ENCODE data around the gene CLK4.

CLK4 gene

DNA sequence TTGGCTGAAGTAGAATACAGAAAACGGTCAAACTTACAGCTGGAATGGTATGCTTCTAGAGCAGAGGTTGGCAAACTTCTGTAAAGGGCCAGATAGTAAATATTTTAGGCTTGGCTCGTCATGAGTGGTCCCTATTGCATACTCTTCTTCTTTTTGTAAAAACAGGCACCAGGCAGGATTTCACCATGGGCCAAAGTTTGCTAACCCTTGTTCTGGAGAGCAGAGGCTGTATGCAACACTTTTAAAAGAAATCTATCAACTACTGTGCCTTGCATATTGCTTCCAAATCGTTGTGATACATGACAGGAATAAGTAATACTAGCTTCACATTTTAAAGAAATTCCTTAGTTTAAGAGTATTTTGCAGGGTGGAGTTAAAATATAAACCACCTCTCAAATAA, 21.1 kb downstream of the CLK4 start:
- no peak for TF ChIP-seq CTCF (IDR thresholded peaks at IDR 0.05)
- Mint-ChIP-seq H3K4me1 (no peaks in the 10 kb centered on the region), H3K9me3 (peaks cover 44% of the 10 kb centered on the region), H3K36me3 (ENCODE audit: low read depth) (peaks cover 93% of the 10 kb centered on the region), H3K27ac (no peak overlapping the region), H3K27me3 (ENCODE audit: low read depth, poor library complexity) (peaks cover 9% of the 10 kb centered on the region), H3K4me3 (no peak overlapping the region)
- no peak for DNase-seq

DNA sequence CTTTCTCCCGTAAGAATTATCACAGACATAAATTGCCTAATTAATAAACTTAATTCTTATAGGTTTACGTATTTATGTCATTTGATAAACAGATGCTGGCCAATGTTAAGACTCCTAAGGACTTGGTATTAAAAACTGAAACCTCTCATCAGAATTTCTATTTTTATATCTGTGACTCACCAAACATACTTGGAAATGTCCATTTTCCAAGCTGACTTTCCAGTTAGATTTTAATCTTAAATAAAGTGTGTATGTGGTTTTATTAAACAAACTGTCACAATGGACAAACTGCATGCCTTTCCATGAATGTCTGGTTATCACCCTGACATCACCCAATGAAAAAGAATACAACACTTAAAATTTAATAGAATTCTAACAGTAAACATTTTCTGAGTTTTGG, 24.1 kb downstream of the CLK4 start:
- H3K27me3 Mint-ChIP-seq (ENCODE audit: low read depth, poor library complexity) = peaks cover 7% of the 10 kb centered on the region
- H3K4me3 Mint-ChIP-seq = no peak overlapping the region
- no peak for DNase-seq
- no peak for TF ChIP-seq CTCF (IDR thresholded peaks at IDR 0.05)
- H3K27ac Mint-ChIP-seq = no peak overlapping the region
- peaks cover 99% of the 10 kb centered on the region for H3K36me3 Mint-ChIP-seq (ENCODE audit: low read depth)
- peaks cover 46% of the 10 kb centered on the region for H3K9me3 Mint-ChIP-seq
- H3K4me1 Mint-ChIP-seq = no peaks in the 10 kb centered on the region

DNA sequence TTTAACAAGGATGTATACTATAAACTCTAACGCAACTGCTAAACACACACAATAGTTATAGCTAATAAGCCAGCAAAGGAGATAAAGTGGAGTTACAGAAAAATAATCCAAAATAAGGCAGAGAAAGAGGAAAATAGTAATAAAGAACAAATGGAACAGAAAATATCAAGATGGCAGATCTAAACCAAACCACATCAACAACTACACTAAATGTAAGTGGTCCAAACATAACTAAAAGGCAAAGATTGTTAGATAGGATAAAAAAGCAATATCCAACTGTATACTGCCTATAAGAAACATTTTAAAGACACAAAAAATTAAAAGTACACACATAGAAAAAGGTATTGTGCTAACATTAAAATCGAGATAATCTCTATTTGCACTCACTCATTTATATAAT, 31.1 kb downstream of the CLK4 start:
- H3K9me3 Mint-ChIP-seq = peaks cover 51% of the 10 kb centered on the region
- peaks cover 15% of the 10 kb centered on the region for H3K27me3 Mint-ChIP-seq (ENCODE audit: low read depth, poor library complexity)
- no peak overlapping the region for H3K27ac Mint-ChIP-seq
- H3K4me3 Mint-ChIP-seq = no peak overlapping the region
- no peak for TF ChIP-seq CTCF (IDR thresholded peaks at IDR 0.05)
- peaks cover 12% of the 10 kb centered on the region for H3K4me1 Mint-ChIP-seq
- DNase-seq = no peak
- H3K36me3 Mint-ChIP-seq (ENCODE audit: low read depth) = peaks cover 76% of the 10 kb centered on the region

DNA sequence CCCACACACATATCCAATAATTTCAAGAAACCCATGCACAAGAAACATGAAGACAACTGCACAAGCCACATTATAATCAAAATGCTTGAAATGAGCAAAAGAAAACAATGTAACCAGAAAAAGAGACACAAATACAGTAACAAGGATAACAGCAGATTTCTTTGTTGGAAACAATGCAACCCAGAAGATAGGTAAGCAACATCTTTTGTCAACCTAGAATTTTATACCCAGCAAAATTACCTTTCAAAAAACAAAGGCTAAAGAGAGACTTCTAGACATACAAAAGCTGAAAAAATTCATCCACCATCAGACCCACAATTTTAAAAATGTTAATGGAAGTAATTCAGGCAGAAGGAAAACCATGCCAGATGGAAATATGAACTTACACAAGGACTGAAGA, 31.7 kb downstream of the CLK4 start:
- Mint-ChIP-seq H3K4me1 (peaks cover 16% of the 10 kb centered on the region), H3K9me3 (peaks cover 51% of the 10 kb centered on the region), H3K36me3 (ENCODE audit: low read depth) (peaks cover 70% of the 10 kb centered on the region), H3K27me3 (ENCODE audit: low read depth, poor library complexity) (peaks cover 17% of the 10 kb centered on the region), H3K4me3 (no peak overlapping the region), H3K27ac (no peak overlapping the region)
- no peak for DNase-seq
- TF ChIP-seq CTCF (IDR thresholded peaks at IDR 0.05) = no peak

DNA sequence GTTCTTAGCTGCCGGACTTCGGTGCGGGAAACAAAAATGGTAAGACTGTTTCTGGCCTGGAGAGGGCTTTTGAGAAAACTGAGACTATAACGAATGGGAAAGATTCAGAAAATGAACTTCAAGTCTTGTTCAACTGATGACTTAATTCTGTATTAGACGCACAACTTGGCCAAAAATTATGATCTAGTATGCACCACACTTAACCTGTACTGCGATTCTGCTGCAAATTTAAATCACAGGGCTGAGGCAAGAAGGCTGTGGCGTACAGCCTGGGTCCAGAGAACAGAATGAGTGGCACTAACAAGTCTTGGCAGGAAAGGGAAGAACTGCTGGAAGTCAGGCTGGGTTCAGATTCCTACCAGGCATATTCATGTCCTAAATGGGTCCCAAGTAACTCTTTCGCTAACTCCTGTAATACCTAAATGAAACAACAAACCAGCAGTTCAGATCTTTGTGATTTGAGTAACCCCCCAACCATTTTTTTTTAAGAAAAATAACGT, 35.9 kb downstream of the CLK4 start:
- DNase-seq = no peak
- H3K27me3 Mint-ChIP-seq (ENCODE audit: low read depth, poor library complexity) = peaks cover 51% of the 10 kb centered on the region
- H3K27ac Mint-ChIP-seq = no peak overlapping the region
- H3K9me3 Mint-ChIP-seq = peaks cover 28% of the 10 kb centered on the region
- H3K4me1 Mint-ChIP-seq = peaks cover 47% of the 10 kb centered on the region
- peaks cover 33% of the 10 kb centered on the region for H3K36me3 Mint-ChIP-seq (ENCODE audit: low read depth)
- no peak for TF ChIP-seq CTCF (IDR thresholded peaks at IDR 0.05)
- H3K4me3 Mint-ChIP-seq = peak overlapping the region; percentile 88

DNA sequence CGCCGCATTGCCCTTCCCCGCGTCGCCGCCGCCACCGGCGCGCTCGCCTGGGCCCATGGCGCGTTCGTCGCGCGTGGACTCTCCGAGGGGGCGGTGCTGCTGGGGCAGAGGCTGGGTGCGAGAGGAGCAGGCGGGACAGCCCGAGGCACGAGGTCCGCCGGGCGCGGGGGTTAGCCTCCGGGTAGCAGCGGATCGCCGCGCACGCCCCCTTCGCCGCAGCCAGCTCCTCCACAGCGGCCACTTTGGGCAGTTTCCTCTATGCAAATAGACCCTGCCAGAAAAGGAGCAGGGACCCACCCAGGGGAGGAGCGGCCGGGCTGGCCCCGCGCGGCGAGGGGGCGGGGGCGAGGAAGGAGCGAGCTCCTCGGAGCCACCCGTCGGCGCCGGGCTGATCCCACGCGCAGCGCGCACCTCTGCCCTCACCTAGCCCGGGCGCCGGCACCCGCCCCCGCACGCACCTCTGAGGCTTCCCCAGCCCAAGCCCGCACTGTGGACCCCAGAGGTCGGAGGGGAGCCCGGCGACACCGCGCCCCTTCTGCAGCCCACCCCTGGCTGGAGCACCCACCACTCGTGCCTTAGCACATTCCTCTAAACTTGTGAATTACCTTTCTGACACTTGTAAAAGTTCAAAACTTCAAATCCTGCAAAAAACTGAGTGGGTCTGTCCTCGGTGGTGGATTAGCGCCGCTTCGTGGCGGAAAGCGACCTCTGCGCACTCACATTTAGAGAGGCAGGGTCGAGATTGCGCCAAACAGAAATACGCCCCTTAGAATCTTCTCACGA, 36.5 kb downstream of the CLK4 start, which contains the start of gene COL23A1:
Gene COL23A1, minus strand, starts transcription at position 253 of the 783 bp plus-strand sequence.
- DNase-seq = peak; percentile 84
- Mint-ChIP-seq H3K4me1 (peaks cover 47% of the 10 kb centered on the region), H3K4me3 (peak within 1 kb of the TSS; percentile 88), H3K9me3 (peaks cover 22% of the 10 kb centered on the region), H3K27ac (peak within 1 kb of the TSS; percentile 68), H3K27me3 (ENCODE audit: low read depth, poor library complexity) (peaks cover 56% of the 10 kb centered on the region), H3K36me3 (ENCODE audit: low read depth) (peaks cover 29% of the 10 kb centered on the region)
- TF ChIP-seq CTCF (IDR thresholded peaks at IDR 0.05) = peak; percentile 77

Measured in nephron progenitor cell (in vitro differentiated cells).